Measurements from ENCODE around the gene PBXIP1. TPM values are rescaled to one million over a fixed set of nuclear protein-coding genes. Genes with fewer than 3 reads are reported as not detected.

PBXIP1 gene
- total and polyA plus RNA-seq, 2 of the 13 experiments (the other 11 are each of a cell fraction or from before 2014, with no cell fraction given), result 16.3 to 31.9 TPM

DNA sequence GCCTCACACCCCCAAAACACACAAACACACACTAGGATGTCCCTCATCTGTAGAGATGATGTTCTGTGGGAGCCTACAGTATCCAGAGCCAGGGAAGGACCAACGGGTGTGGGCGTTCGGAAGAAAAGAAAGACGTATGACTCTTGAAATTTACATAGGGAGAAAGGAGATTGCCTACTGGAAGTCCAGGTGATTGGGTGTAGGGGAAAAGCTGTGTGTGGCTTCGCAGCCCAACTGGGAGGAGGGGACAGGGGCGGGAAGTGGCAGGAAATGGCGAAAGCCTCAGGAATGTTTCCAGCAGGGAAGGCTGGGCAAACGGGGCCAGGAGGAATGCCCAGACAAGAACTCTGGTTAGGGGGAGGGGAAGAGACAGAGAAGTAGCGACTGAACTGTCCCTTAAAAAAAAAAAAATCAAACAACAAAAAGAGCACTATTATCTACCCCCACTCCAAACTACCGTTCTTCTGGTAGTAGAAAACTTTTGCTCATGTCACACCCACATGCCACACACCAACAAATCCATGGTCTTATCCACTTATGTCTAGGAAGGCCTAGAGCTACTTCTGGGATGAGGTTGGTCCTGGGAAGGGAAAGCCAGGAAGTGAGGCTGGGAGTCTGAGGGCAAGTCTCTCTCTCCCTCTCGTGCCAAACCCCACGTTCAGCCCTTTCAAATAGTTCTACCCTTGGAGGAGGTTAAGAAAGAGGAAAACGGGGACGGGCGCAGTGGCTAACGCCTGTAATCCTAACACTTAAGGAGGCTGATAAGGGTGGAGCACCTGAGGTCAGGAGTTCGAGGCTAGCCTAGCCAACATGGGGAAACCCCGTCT is 16.8 kb upstream of the PBXIP1 start (continued):
- TF ChIP-seq, protein P1, sequence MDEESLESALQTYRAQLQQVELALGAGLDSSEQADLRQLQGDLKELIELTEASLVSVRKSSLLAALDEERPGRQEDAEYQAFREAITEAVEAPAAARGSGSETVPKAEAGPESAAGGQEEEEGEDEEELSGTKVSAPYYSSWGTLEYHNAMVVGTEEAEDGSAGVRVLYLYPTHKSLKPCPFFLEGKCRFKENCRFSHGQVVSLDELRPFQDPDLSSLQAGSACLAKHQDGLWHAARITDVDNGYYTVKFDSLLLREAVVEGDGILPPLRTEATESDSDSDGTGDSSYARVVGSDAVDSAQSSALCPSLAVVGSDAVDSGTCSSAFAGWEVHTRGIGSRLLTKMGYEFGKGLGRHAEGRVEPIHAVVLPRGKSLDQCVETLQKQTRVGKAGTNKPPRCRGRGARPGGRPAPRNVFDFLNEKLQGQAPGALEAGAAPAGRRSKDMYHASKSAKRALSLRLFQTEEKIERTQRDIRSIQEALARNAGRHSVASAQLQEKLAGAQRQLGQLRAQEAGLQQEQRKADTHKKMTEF (CRISPR knock-in tag; IDR thresholded peaks at IDR 0.05), result peak; percentile 81
- TF ChIP-seq, protein P2, sequence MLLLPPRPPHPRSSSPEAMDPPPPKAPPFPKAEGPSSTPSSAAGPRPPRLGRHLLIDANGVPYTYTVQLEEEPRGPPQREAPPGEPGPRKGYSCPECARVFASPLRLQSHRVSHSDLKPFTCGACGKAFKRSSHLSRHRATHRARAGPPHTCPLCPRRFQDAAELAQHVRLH (CRISPR knock-in tag; IDR thresholded peaks at IDR 0.05; ENCODE audit: borderline replicate concordance, low read depth), result peak; percentile 45; the same call in 1 of the 2 replicates
- TF ChIP-seq ZNF335 (CRISPR knock-in tag; IDR thresholded peaks at IDR 0.05) (no peak; the same call in none of the 2 replicates), NR2C2 (CRISPR knock-in tag; IDR thresholded peaks at IDR 0.05; ENCODE audit: borderline replicate concordance) (peak; percentile 62; the same call in 1 of the 2 replicates), ZNF350 (CRISPR knock-in tag; IDR thresholded peaks at IDR 0.05; ENCODE audit: borderline replicate concordance, low read depth) (no peak), KDM2A (CRISPR knock-in tag; IDR thresholded peaks at IDR 0.05; ENCODE audit: borderline replicate concordance, low read depth) (peak; percentile 67; the same call in 1 of the 2 replicates), ZNF577 (CRISPR knock-in tag; IDR thresholded peaks at IDR 0.05; ENCODE audit: borderline replicate concordance, low read depth) (no peak), KAT7 (CRISPR knock-in tag; IDR thresholded peaks at IDR 0.05; ENCODE audit: borderline replicate concordance) (no peak), ZNF101 (CRISPR knock-in tag; IDR thresholded peaks at IDR 0.05; ENCODE audit: borderline replicate concordance, low read depth) (no peak), ZFP36L1 (CRISPR knock-in tag; IDR thresholded peaks at IDR 0.05) (no peak), RXRB (CRISPR knock-in tag; IDR thresholded peaks at IDR 0.05; ENCODE audit: borderline replicate concordance) (peak; percentile 74)
- TF ChIP-seq, protein P3, sequence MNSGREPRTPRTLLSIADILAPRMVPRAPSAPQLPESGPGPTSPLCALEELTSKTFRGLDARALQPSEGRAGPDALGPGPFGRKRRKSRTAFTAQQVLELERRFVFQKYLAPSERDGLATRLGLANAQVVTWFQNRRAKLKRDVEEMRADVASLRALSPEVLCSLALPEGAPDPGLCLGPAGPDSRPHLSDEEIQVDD (CRISPR knock-in tag; IDR thresholded peaks at IDR 0.05; ENCODE audit: borderline replicate concordance), result no peak
